ENCODE measurements around the gene KRT38. TPM values are rescaled to one million over a fixed set of nuclear protein-coding genes. Genes with fewer than 3 reads are reported as not detected.
A peak's percentile ranks its signal among the peaks of the same experiment; 100 is the strongest.

The KRT38 gene
- total RNA-seq, 2 experiments from 2014 or later = not detected

DNA sequence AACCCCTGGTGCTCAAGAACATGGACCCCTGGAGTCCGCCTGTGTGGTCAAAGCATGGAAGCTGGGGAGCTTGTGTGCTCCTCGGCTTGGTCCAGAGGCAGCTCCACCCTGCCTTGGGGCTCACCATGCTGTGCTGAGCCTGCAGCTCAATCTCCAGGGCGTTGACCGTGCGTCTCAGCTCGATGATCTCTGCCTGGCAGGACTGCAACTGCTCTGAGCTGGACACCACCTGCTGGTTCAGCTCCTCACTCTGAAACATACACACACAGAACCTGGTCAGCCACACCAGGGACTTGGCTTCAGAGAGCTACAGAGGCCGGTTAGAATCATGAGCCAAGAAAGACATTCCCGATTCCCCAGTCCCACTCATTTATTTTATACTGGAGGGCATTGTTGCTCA lies 37.5 kb upstream of the KRT38 start:
- POLR2A ChIA-PET = no interaction called here
- Mint-ChIP-seq H3K27me3 (no peaks in the 10 kb centered on the region), H3K9me3 (ENCODE audit: low read depth) (no peaks in the 10 kb centered on the region), H3K27ac (no peak overlapping the region), H3K4me1 (no peaks in the 10 kb centered on the region), H3K4me3 (no peak overlapping the region), H3K36me3 (ENCODE audit: low read depth) (no peaks in the 10 kb centered on the region)
- intact Hi-C loops (cut with DNase I, micrococcal nuclease) = no loop called here
- ATAC-seq (no peak), DNase-seq (no peak)
- CTCF ChIA-PET = interaction anchor here (0.6 to 1.2 kb wide), 5 partner anchors 9 to 176 kb away, joined by 3 to 5 read pairs (median 3); no protein-coding TSS in a partner anchor

DNA sequence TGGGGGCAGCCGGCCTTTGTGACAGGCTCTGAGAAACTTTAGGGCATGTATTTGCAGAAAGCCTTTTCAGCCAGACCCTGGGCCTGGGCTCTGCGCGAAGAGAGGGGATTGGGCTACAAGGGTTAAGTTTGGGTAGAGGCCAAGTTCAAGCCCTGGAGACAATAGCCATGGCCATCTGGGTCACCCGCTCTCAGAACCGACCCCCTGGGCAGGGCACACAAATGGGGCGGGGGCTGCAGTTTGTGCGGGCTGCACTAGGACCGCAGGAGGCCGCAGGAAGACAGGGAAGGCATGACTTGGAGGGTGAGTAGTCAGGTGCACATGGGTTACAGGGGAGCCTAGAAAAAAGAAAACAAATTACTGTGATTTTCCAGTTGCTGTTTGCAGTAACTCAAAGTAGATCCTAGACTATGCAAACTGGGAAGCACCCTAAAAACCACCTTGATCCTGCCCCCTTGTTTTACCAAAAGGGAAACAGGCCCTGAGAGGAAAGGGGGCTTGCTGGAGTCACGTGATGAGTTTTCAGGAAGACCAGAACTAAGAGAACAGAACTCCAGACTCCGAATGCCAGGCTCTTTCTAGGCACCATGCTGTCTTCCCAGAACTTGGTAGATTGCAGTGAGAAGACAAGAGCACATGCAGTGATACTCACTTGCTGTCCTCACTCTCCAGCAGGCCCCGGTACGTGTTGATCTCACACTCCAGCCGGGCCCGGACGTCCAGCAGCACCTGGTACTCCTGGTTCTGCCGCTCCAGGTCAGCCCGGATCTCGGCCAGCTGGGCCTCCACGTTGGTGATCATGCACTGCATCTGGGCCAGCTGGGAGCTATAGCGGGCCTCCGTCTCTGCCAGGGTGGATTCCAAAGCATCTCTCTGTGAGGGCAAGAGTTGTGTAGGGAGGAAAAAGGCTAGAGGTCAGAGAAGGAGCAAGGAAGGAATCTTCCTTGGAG lies 36.4 kb upstream of the KRT38 start:
- Mint-ChIP-seq H3K4me1 (no peaks in the 10 kb centered on the region), H3K27me3 (no peaks in the 10 kb centered on the region), H3K36me3 (ENCODE audit: low read depth) (no peaks in the 10 kb centered on the region), H3K9me3 (ENCODE audit: low read depth) (no peaks in the 10 kb centered on the region), H3K4me3 (no peak overlapping the region), H3K27ac (no peak overlapping the region)
- intact Hi-C loops (cut with DNase I, micrococcal nuclease) = no loop called here
- ATAC-seq = no peak
- DNase-seq = no peak
- CTCF ChIA-PET = interaction anchor here (0.9 to 1.2 kb wide), 3 partner anchors 8 to 60 kb away, joined by 3 read pairs; no protein-coding TSS in a partner anchor
- POLR2A ChIA-PET = interaction anchor here (0.6 kb wide), 1 partner anchor 783 kb away, joined by 4 read pairs; no protein-coding TSS in a partner anchor

DNA sequence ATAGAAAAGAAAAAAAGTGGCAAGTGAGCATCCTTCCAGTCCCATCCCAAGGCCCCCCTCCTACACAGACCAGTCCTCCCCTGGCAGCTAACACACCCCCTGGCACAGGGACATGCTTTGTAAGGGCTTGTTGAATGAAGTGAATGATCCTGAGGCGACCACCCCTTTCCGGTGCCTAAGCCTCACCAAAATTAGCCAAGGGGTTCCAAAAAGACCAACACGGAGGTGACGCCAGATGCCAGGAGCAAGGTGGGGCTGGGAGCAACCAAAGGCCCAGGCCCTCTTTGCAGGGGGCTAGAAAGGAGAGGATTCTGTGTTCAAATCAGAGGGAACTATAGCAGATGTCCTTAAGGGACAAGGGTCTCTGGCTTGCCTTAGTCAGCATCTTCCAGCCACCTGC lies 34.6 kb upstream of the KRT38 start:
- no peak overlapping the region for H3K4me3 Mint-ChIP-seq
- POLR2A ChIA-PET = no interaction called here
- ATAC-seq = no peak
- CTCF ChIA-PET = interaction anchor here (1.2 kb wide), 1 partner anchor 24 kb away, joined by 4 read pairs; no protein-coding TSS in a partner anchor
- H3K27me3 Mint-ChIP-seq = peaks cover 2% of the 10 kb centered on the region
- H3K36me3 Mint-ChIP-seq (ENCODE audit: low read depth) = no peaks in the 10 kb centered on the region
- no peak overlapping the region for H3K27ac Mint-ChIP-seq
- H3K4me1 Mint-ChIP-seq = no peaks in the 10 kb centered on the region
- intact Hi-C loops (cut with DNase I, micrococcal nuclease) = no loop called here
- H3K9me3 Mint-ChIP-seq (ENCODE audit: low read depth) = no peaks in the 10 kb centered on the region
- no peak for DNase-seq

DNA sequence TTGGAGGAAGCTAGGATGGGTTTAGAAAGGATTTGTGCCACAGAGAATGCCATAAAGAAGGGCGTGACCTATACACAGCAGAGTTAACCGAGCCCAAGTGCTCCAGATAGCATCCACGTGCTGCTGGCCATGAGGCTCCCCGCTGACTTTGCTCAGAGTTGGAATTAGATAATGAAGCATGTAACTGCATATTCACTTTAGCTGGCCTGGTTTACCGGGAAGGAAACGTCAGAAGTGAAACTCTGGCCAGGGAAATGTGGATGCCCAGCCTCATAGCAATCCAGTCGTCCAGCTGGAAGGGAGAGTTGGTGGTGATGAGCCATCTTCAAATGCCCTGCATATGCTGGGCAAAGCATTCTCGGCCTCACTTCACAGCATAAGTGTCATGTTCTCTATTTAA lies 34.1 kb upstream of the KRT38 start:
- H3K9me3 Mint-ChIP-seq (ENCODE audit: low read depth) = no peaks in the 10 kb centered on the region
- no peaks in the 10 kb centered on the region for H3K36me3 Mint-ChIP-seq (ENCODE audit: low read depth)
- ATAC-seq (no peak), DNase-seq (no peak)
- no peak overlapping the region for H3K27ac Mint-ChIP-seq
- intact Hi-C loops (cut with DNase I, micrococcal nuclease) = no loop called here
- H3K27me3 Mint-ChIP-seq = peaks cover 2% of the 10 kb centered on the region
- H3K4me1 Mint-ChIP-seq = no peaks in the 10 kb centered on the region
- POLR2A ChIA-PET = no interaction called here
- CTCF ChIA-PET = interaction anchor here (1.2 kb wide), 1 partner anchor 23 kb away, joined by 4 read pairs; no protein-coding TSS in a partner anchor
- H3K4me3 Mint-ChIP-seq = no peak overlapping the region

DNA sequence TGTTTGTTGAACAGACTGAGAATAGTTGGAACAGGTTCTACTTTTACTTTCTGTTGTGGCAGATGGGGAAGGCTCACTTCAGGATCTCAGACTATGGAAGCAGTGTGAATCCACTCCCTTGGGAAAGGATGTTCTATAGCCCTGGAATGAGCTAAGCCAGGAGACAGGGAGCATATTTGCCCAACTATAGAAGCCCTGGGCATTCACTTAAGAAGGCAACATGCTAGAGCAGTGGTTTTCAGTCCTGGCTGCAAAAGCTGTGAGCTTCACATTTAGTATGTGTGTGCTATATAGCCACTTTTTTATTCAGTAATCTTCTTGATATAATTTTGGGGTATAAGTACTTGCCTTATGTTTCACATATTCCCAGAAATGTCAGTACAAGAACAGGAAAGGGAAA lies 27.6 kb upstream of the KRT38 start:
- POLR2A ChIA-PET = interaction anchor here (0.6 kb wide), 1 partner anchor 542 kb away, joined by 7 read pairs; no protein-coding TSS in a partner anchor
- DNase-seq (no peak), ATAC-seq (no peak)
- Mint-ChIP-seq H3K27ac (no peak overlapping the region), H3K27me3 (peaks cover 2% of the 10 kb centered on the region), H3K9me3 (ENCODE audit: low read depth) (no peaks in the 10 kb centered on the region), H3K4me1 (no peaks in the 10 kb centered on the region), H3K4me3 (no peak overlapping the region), H3K36me3 (ENCODE audit: low read depth) (no peaks in the 10 kb centered on the region)
- CTCF ChIA-PET = no interaction called here
- intact Hi-C loops (cut with DNase I, micrococcal nuclease) = no loop called here

DNA sequence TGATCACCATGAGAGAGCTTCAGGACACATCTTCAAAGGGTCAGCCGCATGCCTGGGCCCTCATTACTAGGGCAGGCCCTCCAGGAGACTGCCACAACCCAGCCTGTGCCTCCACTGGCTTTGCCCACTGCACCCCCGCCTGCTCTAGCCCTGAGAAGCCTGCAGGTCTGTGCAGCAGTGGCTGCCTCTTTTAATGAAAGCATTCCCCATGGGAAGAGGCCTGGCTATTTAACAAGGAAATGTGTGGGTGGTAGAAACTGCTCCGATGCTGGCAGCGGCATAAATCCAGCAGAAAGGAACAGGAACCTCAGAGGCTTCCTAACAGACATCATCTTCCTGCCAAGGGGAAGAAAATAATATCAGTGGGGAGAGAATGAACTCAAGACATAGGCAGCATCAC lies 26.8 kb upstream of the KRT38 start:
- Mint-ChIP-seq H3K4me3 (no peak overlapping the region), H3K27me3 (peaks cover 2% of the 10 kb centered on the region), H3K36me3 (ENCODE audit: low read depth) (no peaks in the 10 kb centered on the region), H3K27ac (no peak overlapping the region), H3K9me3 (ENCODE audit: low read depth) (no peaks in the 10 kb centered on the region), H3K4me1 (no peaks in the 10 kb centered on the region)
- ATAC-seq (no peak), DNase-seq (no peak)
- ChIA-PET CTCF (no interaction called here), POLR2A (no interaction called here)
- intact Hi-C loops (cut with DNase I, micrococcal nuclease) = no loop called here

DNA sequence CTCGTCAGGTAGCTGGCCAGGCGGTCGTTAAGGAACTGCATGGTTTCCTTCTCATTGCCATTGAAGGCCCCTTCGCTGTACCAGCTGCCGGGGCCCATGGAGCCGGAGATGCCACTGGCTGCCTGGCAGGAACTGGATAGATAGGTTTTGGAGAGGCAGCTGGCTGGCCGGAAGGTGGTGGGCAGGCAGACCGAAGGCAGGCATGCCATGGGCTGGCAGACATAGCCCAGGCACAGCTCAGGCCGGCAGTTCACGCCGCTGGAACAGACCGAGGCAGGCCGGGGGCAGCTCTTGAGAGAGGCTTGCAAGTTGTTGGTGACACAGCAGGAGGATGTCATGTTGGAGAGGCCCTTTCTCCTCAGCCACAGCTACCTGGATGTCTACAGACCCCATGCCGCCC lies 26.2 kb upstream of the KRT38 start, which contains the start of gene KRT32:
Gene KRT32 (minus strand): TSS at position 399 of the 400 bp plus-strand sequence. CDS start 61 bp downstream, at position 338.
- Mint-ChIP-seq H3K4me1 (no peaks in the 10 kb centered on the region), H3K9me3 (ENCODE audit: low read depth) (no peaks in the 10 kb centered on the region), H3K27me3 (peaks cover 2% of the 10 kb centered on the region), H3K36me3 (ENCODE audit: low read depth) (no peaks in the 10 kb centered on the region), H3K27ac (no peak within 1 kb of the TSS), H3K4me3 (no peak within 1 kb of the TSS)
- DNase-seq = no peak
- POLR2A ChIA-PET = no interaction called here
- intact Hi-C loops (cut with DNase I, micrococcal nuclease) = no loop called here
- ATAC-seq = no peak
- CTCF ChIA-PET = no interaction called here

DNA sequence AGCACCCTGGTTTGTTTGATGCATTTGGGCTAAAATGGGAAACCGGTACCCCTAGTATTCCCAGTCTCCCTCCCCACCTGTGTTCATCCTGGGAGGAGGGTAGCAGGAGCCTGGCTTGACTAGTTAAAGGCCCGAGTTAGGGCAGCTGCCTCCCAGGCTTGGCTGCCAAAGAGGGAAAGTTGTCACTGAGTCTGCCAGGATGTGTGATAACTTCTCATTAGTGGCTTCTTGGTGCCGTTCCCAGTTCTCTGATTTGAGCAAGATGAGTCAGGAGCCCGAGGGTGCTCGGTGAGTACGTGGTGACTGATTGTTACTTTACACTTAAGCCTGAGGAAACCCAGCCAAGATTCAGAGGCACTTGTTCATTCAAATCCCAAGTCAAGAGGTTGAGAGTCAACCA lies 23.9 kb upstream of the KRT38 start:
- intact Hi-C loops (cut with DNase I, micrococcal nuclease) = no loop called here
- no peaks in the 10 kb centered on the region for H3K27me3 Mint-ChIP-seq
- H3K4me3 Mint-ChIP-seq = no peak overlapping the region
- ChIA-PET CTCF (no interaction called here), POLR2A (no interaction called here)
- H3K36me3 Mint-ChIP-seq (ENCODE audit: low read depth) = no peaks in the 10 kb centered on the region
- H3K27ac Mint-ChIP-seq = no peak overlapping the region
- H3K4me1 Mint-ChIP-seq = no peaks in the 10 kb centered on the region
- ATAC-seq (peak; percentile 16), DNase-seq (no peak)
- H3K9me3 Mint-ChIP-seq (ENCODE audit: low read depth) = no peaks in the 10 kb centered on the region

DNA sequence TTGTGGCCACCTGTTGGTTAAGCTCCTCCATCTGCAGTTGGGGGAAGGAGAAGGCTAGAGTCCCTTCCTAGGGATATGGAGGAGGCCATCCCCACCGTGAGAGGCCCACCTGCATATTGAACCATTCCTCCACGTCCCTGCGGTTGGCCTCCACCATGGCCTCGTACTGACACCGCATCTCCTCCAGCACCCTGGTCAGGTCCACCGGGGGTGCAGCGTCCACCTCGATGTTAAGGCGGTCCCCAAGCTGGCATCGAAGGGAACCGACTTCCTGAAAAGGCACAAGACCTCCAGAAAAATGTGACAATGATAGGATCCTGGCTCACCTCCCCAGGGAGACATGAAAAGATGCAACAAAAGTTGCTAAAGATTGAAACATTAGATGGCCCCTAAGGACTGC lies 23.4 kb upstream of the KRT38 start:
- CTCF ChIA-PET = no interaction called here
- POLR2A ChIA-PET = no interaction called here
- ATAC-seq (no peak), DNase-seq (no peak)
- no peaks in the 10 kb centered on the region for H3K9me3 Mint-ChIP-seq (ENCODE audit: low read depth)
- H3K27me3 Mint-ChIP-seq = no peaks in the 10 kb centered on the region
- no peak overlapping the region for H3K4me3 Mint-ChIP-seq
- H3K27ac Mint-ChIP-seq = no peak overlapping the region
- H3K4me1 Mint-ChIP-seq = no peaks in the 10 kb centered on the region
- no peaks in the 10 kb centered on the region for H3K36me3 Mint-ChIP-seq (ENCODE audit: low read depth)
- intact Hi-C loops (cut with DNase I, micrococcal nuclease) = no loop called here

DNA sequence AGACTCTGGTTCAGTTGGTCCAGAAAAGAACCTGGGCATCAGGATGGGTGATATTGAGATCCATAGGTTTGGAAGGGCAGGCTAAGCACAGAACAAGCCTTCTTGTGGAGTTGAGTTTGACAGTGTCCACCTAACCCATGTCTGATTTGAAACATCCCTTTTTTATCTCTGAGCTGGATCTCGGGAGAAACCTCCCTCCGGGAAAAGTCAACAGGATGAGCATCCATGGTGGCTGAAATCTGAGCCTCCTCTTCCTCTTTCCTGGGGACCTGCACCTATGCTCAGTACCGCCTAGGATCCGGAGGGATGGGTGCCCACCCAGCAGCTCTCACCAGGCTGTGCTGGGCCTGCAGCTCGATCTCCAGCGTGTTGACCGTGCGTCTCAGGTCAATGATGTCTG lies 23.0 kb upstream of the KRT38 start:
- no peaks in the 10 kb centered on the region for H3K36me3 Mint-ChIP-seq (ENCODE audit: low read depth)
- ChIA-PET POLR2A (no interaction called here), CTCF (no interaction called here)
- DNase-seq = no peak
- intact Hi-C loops (cut with DNase I, micrococcal nuclease) = no loop called here
- no peak overlapping the region for H3K27ac Mint-ChIP-seq
- no peaks in the 10 kb centered on the region for H3K27me3 Mint-ChIP-seq
- H3K4me1 Mint-ChIP-seq = no peaks in the 10 kb centered on the region
- H3K9me3 Mint-ChIP-seq (ENCODE audit: low read depth) = no peaks in the 10 kb centered on the region
- H3K4me3 Mint-ChIP-seq = no peak overlapping the region
- ATAC-seq = no peak

DNA sequence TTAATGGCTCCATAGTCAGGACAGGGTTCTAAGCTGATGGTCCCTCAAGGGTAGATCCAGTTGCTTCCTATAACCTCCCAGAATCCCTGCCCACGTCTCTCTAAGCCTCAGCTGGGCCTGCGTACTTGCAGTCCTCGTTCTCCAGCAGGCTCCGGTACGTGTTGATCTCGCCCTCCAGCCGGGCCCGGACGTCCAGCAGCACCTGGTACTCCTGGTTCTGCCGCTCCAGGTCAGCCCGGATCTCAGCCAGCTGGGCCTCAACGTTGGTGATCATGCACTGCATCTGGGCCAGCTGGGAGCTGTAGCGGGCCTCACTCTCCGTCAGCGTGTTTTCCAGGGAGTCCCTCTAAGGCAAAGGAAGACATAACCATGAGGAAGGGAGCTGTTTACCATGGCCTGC lies 21.9 kb upstream of the KRT38 start:
- Mint-ChIP-seq H3K27ac (no peak overlapping the region), H3K4me1 (no peaks in the 10 kb centered on the region), H3K36me3 (ENCODE audit: low read depth) (no peaks in the 10 kb centered on the region), H3K27me3 (no peaks in the 10 kb centered on the region), H3K9me3 (ENCODE audit: low read depth) (no peaks in the 10 kb centered on the region), H3K4me3 (no peak overlapping the region)
- ATAC-seq = no peak
- POLR2A ChIA-PET = no interaction called here
- CTCF ChIA-PET = no interaction called here
- DNase-seq = no peak
- intact Hi-C loops (cut with DNase I, micrococcal nuclease) = no loop called here

DNA sequence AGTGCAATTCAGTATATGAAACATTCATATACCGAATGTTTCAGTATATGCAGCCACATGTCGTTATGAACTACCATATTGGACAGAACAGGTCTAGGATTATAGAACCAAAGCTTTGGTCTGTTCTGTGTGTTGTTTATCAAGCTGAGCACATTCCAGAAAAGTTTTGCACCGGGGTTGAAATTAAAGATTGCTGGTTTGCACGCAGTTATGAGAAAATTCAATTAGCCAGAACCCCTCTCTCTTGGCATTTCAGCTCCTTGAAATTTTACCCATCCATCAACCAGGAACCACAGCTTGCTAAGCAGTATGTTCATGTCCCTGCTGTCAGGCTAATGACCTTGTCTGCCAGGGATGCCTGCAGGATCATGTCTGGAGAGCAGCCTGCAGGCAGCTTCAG lies 16.9 kb upstream of the KRT38 start:
- Mint-ChIP-seq H3K4me3 (no peak overlapping the region), H3K36me3 (ENCODE audit: low read depth) (no peaks in the 10 kb centered on the region), H3K27me3 (no peaks in the 10 kb centered on the region), H3K27ac (no peak overlapping the region), H3K4me1 (no peaks in the 10 kb centered on the region), H3K9me3 (ENCODE audit: low read depth) (no peaks in the 10 kb centered on the region)
- POLR2A ChIA-PET = no interaction called here
- no peak for DNase-seq
- intact Hi-C loops (cut with DNase I, micrococcal nuclease) = no loop called here
- ATAC-seq = no peak
- CTCF ChIA-PET = interaction anchor here (1.3 kb wide), 1 partner anchor 9 kb away, joined by 7 read pairs; no protein-coding TSS in a partner anchor

Data from activated CD4-positive, alpha-beta T cell treated with anti-CD3 and anti-CD28 coated beads for 36 hours (primary cell).